MM.1S (cell line): ENCODE measurements around the gene PTPRR.

Source experiments
- DNase-seq: peaks from one replicate; pipeline ENCODE4 v3.0.0-alpha.2; 2015
- H2AFZ ChIP-seq: fragments of 300-600 bp; sonication (generic); 2 replicates; pipeline ENCODE4 v1.6.0; 2016; ENCODE audit warnings: antibody characterized with exemption, low read length
- H3F3A ChIP-seq: fragments of 300-600 bp; sonication (generic); 2 replicates; pipeline ENCODE4 v1.6.1; 2016; ENCODE audit warnings: mild to moderate bottlenecking, antibody characterized with exemption, low read length, moderate library complexity, mixed read lengths; ENCODE audit not compliant: insufficient read depth
- H3K27ac ChIP-seq: fragments of 300-600 bp; sonication (generic); 2 replicates; pipeline ENCODE4 v1.5.1; 2016; ENCODE audit warnings: mild to moderate bottlenecking, low read length
- H3K27me3 ChIP-seq: fragments of 300-600 bp; sonication (generic); replicated peaks from 2 replicates; pipeline ENCODE4 v1.6.0; 2016; ENCODE audit warnings: low read length; ENCODE audit not compliant: insufficient read depth
- H3K36me3 ChIP-seq: fragments of 300-600 bp; sonication (generic); replicated peaks from 2 replicates; pipeline ENCODE4 v1.6.1; 2016; ENCODE audit warnings: mild to moderate bottlenecking, low read length, mixed read lengths; ENCODE audit not compliant: insufficient read depth
- H3K4me1 ChIP-seq: fragments of 300-600 bp; sonication (generic); 2 replicates; pipeline ENCODE4 v1.6.1; 2016; ENCODE audit warnings: low read length, mixed read lengths
- H3K4me2 ChIP-seq: fragments of 300-600 bp; sonication (generic); 2 replicates; pipeline ENCODE4 v1.6.0; 2016; ENCODE audit warnings: low read depth, low read length
- H3K4me3 ChIP-seq: fragments of 300-600 bp; sonication (generic); 2 replicates; pipeline ENCODE4 v1.5.1; 2016; ENCODE audit warnings: low read length, mixed read lengths
- H3K79me2 ChIP-seq: fragments of 300-600 bp; sonication (generic); 2 replicates; pipeline ENCODE4 v1.6.1; 2016; ENCODE audit warnings: mixed run types, low read length, mixed read lengths
- H3K9ac ChIP-seq: fragments of 300-600 bp; sonication (generic); 2 replicates; pipeline ENCODE4 v1.6.1; 2016; ENCODE audit warnings: low read length, mixed read lengths
- H3K9me2 ChIP-seq: fragments of 300-600 bp; sonication (generic); replicated peaks from 2 replicates; pipeline ENCODE4 v1.6.1; 2016; ENCODE audit warnings: mild to moderate bottlenecking, low read length, mixed read lengths; ENCODE audit not compliant: insufficient read depth
- H3K9me3 ChIP-seq: fragments of 300-600 bp; sonication (generic); replicated peaks from 2 replicates; pipeline ENCODE4 v1.6.1; 2016; ENCODE audit warnings: mild to moderate bottlenecking, low read length, mixed read lengths; ENCODE audit not compliant: insufficient read depth
- H4K20me1 ChIP-seq: fragments of 300-600 bp; sonication (generic); 2 replicates; pipeline ENCODE4 v1.6.1; 2016; ENCODE audit warnings: mild to moderate bottlenecking, low read length, moderate library complexity, mixed read lengths; ENCODE audit not compliant: insufficient read depth
- EZH2 ChIP-seq: fragments of 300-600 bp; sonication (generic); optimal IDR thresholded peaks from 2 replicates; pipeline ENCODE3; 2017; ENCODE audit warnings: low read depth, mild to moderate bottlenecking, antibody characterized with exemption, low read length, mixed read lengths
- EZH2phosphoT487 ChIP-seq: fragments of 300-600 bp; sonication (generic); IDR thresholded peaks from 2 replicates; pipeline ENCODE4 v1.6.1; 2018; ENCODE audit warnings: antibody characterized with exemption, low read length
- TF ChIP-seq, protein P1 (sequence below): fragments of 300-600 bp; sonication (generic); IDR thresholded peaks from 2 replicates; pipeline ENCODE4 v1.5.1; 2016; ENCODE audit warnings: antibody characterized with exemption, low read length, mixed read lengths

The PTPRR gene

GRCh38 chr12:70830221-70831061 lies 90.1 kb downstream of the PTPRR start:
- H3K9me3 ChIP-seq = no peaks in the 10 kb centered on the region
- peaks cover 20% of the 10 kb centered on the region for H3F3A ChIP-seq
- H3K27me3 ChIP-seq = no peaks in the 10 kb centered on the region
- H3K4me2 ChIP-seq = peak overlapping the region; percentile 44
- peak overlapping the region; percentile 77; the same call in 1 of the 2 replicates for H3K27ac ChIP-seq
- H3K9me2 ChIP-seq = no peaks in the 10 kb centered on the region
- no peak for DNase-seq
- peak overlapping the region; percentile 17; the same call in 1 of the 2 replicates for H3K4me3 ChIP-seq
- H3K79me2 ChIP-seq = no peaks in the 10 kb centered on the region
- no peaks in the 10 kb centered on the region for H4K20me1 ChIP-seq
- peaks cover 32% of the 10 kb centered on the region for H3K4me1 ChIP-seq
- H2AFZ ChIP-seq = peak overlapping the region; percentile 66; the same call in 1 of the 2 replicates
- H3K9ac ChIP-seq = no peak overlapping the region
- TF ChIP-seq EZH2phosphoT487 = no peak
- no peak for TF ChIP-seq EZH2
- TF ChIP-seq, protein P1, sequence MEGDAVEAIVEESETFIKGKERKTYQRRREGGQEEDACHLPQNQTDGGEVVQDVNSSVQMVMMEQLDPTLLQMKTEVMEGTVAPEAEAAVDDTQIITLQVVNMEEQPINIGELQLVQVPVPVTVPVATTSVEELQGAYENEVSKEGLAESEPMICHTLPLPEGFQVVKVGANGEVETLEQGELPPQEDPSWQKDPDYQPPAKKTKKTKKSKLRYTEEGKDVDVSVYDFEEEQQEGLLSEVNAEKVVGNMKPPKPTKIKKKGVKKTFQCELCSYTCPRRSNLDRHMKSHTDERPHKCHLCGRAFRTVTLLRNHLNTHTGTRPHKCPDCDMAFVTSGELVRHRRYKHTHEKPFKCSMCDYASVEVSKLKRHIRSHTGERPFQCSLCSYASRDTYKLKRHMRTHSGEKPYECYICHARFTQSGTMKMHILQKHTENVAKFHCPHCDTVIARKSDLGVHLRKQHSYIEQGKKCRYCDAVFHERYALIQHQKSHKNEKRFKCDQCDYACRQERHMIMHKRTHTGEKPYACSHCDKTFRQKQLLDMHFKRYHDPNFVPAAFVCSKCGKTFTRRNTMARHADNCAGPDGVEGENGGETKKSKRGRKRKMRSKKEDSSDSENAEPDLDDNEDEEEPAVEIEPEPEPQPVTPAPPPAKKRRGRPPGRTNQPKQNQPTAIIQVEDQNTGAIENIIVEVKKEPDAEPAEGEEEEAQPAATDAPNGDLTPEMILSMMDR = no peak
- no peaks in the 10 kb centered on the region for H3K36me3 ChIP-seq

GRCh38 chr12:70829070-70829469 lies 91.5 kb downstream of the PTPRR start:
- Histone ChIP-seq H3K36me3 (no peaks in the 10 kb centered on the region), H3K9ac (no peak overlapping the region), H3K9me2 (no peaks in the 10 kb centered on the region), H2AFZ (no peak overlapping the region), H3K4me2 (no peak overlapping the region), H3K79me2 (no peaks in the 10 kb centered on the region), H3K9me3 (no peaks in the 10 kb centered on the region), H3K4me1 (peaks cover 32% of the 10 kb centered on the region), H3F3A (peaks cover 20% of the 10 kb centered on the region), H3K4me3 (no peak overlapping the region), H3K27ac (no peak overlapping the region), H4K20me1 (no peaks in the 10 kb centered on the region), H3K27me3 (no peaks in the 10 kb centered on the region)
- TF ChIP-seq, protein P1 = no peak
- TF ChIP-seq EZH2 = no peak
- no peak for TF ChIP-seq EZH2phosphoT487
- DNase-seq = no peak

- Histone ChIP-seq H4K20me1 (no peaks in the 10 kb centered on the region), H3K79me2 (no peaks in the 10 kb centered on the region), H3K27ac (no peak overlapping the region), H3K9me2 (no peaks in the 10 kb centered on the region), H3K9me3 (no peaks in the 10 kb centered on the region), H3K36me3 (no peaks in the 10 kb centered on the region), H3K4me1 (peaks cover 32% of the 10 kb centered on the region), H2AFZ (no peak overlapping the region), H3K27me3 (no peaks in the 10 kb centered on the region), H3K4me2 (no peak overlapping the region), H3K4me3 (no peak overlapping the region), H3F3A (peaks cover 20% of the 10 kb centered on the region), H3K9ac (no peak overlapping the region)
- no peak for DNase-seq
- TF ChIP-seq EZH2 (no peak), EZH2phosphoT487 (no peak)
- TF ChIP-seq, protein P1 = no peak
Measured at GRCh38 chr12:70828351-70828750, 92.2 kb downstream of the PTPRR start.
